BJ (cell line): ENCODE results near the gene MVB12B. TPM values are rescaled to one million over a fixed set of nuclear protein-coding genes. Genes with fewer than 3 reads are reported as not detected.
A peak's percentile ranks its signal among the peaks of the same experiment; 100 is the strongest.

Experiments used
- CTCF ChIA-PET: fragments of 350-600 bp; formaldehyde crosslinking; extraction: SDS; loops from one replicate; lab custom pipeline; 2021; ENCODE audit warnings: antibody characterized with exemption, inconsistent platforms; lab: Yijun Ruan, JAX
- POLR2A ChIA-PET: fragments of 300-600 bp; sonication (Branson Sonifier 250); formaldehyde crosslinking; extraction: SDS; loops from one replicate; lab custom pipeline; 2021; ENCODE audit warnings: antibody characterized with exemption; lab: Charles Lee
- DNase-seq: peaks from one replicate; pipeline ENCODE4 v3.0.0-alpha.2; 2011; ENCODE audit warnings: low read depth
- H3K27me3 ChIP-seq: 2 replicates; pipeline ENCODE4 v1.6.0; 2011; ENCODE audit warnings: low read length; ENCODE audit not compliant: control insufficient read depth, insufficient read depth
- H3K36me3 ChIP-seq: 2 replicates; pipeline ENCODE4 v1.5.1; 2011; ENCODE audit warnings: low read length; ENCODE audit not compliant: control insufficient read depth, insufficient read depth
- H3K4me3 ChIP-seq: 2 replicates; pipeline ENCODE4 v1.5.1; 2011; ENCODE audit warnings: low read depth, mild to moderate bottlenecking, control low read depth, low read length
- polyA plus RNA-seq: library from polyadenylated mRNA; depleted of rRNA; stranded (reverse); fragments of >200 nt; gene quantifications from 2 replicates; pipeline ENCODE4 v1.2.3, GENCODE V29; 2011
- TF ChIP-seq, protein P1 (sequence below): IDR thresholded peaks from 2 replicates; pipeline ENCODE4 v1.5.1; 2011; ENCODE audit warnings: low read depth, mild to moderate bottlenecking, control low read depth, inconsistent platforms, low read length, moderate library complexity; ENCODE audit not compliant: insufficient read depth

MVB12B gene
- polyA plus RNA-seq, 1 experiment: 2.7 TPM

DNA sequence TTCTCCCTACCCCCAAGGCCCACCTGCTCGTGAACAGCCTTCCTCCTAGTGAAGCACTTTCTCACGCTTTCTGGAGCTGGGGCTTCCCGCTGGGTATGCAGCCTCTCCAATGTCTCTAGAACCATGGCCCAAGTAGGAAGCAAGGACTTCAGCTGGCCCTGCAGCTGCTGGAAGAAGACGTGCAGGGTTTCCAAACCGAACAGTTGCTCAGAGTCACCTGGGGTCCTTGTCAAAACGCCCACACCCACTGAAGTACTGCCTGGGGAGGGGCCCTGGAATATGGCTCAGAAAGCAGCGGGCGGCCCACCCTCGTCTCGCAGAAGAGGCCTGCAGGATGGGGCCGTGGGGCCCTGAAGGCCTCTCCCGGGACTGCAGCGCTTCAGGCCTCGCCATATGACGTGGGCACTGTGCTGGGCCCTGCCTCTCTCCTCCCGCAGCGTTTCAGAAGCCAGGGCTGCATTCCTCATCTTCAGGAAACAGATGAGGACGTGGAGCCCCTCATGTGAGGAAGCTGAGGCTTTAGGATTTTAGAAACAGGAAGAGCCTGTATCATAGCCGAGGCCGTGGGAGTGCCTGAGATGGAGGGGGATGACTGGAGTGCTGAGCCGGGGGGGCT lies 171.1 kb downstream of the MVB12B start:
- no peak for DNase-seq
- H3K4me3 ChIP-seq: no peak overlapping the region
- CTCF ChIA-PET: interaction anchor here (0.7 to 10.4 kb wide), 13 partner anchors 15 to 284 kb away, joined by 3 to 209 read pairs (median 5); no protein-coding TSS in a partner anchor
- POLR2A ChIA-PET: no interaction called here
- TF ChIP-seq, protein P1, sequence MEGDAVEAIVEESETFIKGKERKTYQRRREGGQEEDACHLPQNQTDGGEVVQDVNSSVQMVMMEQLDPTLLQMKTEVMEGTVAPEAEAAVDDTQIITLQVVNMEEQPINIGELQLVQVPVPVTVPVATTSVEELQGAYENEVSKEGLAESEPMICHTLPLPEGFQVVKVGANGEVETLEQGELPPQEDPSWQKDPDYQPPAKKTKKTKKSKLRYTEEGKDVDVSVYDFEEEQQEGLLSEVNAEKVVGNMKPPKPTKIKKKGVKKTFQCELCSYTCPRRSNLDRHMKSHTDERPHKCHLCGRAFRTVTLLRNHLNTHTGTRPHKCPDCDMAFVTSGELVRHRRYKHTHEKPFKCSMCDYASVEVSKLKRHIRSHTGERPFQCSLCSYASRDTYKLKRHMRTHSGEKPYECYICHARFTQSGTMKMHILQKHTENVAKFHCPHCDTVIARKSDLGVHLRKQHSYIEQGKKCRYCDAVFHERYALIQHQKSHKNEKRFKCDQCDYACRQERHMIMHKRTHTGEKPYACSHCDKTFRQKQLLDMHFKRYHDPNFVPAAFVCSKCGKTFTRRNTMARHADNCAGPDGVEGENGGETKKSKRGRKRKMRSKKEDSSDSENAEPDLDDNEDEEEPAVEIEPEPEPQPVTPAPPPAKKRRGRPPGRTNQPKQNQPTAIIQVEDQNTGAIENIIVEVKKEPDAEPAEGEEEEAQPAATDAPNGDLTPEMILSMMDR: no peak
- H3K36me3 ChIP-seq: peaks cover 2% of the 10 kb centered on the region; the same call in 1 of the 2 replicates
- peaks cover 2% of the 10 kb centered on the region; the same call in 1 of the 2 replicates for H3K27me3 ChIP-seq

DNA sequence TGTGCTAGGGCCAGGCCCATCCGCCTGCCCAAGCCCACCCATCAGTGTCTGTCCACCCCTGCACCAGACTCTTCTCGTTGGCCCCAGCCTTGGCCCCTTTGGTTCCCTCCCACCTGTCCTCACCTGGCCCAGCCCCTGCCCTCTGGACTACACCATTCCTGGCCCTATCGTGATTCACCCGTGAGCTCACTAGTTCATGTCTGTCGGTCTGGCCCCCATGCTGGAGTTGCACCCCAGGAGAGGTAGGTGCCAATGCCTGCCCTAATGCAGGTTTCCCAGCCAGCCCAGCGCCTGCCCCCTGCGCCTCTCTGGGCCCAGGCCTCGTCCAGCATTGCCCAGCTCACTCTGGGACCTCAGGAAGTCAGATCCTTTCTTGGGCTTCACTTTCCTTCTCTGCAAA lies 171.7 kb downstream of the MVB12B start:
- H3K36me3 ChIP-seq: peaks cover 2% of the 10 kb centered on the region; the same call in 1 of the 2 replicates
- peaks cover 2% of the 10 kb centered on the region; the same call in 1 of the 2 replicates for H3K27me3 ChIP-seq
- POLR2A ChIA-PET: no interaction called here
- CTCF ChIA-PET: interaction anchor here (0.8 to 10.4 kb wide), 27 partner anchors 8 to 294 kb away, joined by 3 to 209 read pairs (median 5); no protein-coding TSS in a partner anchor
- DNase-seq: no peak
- no peak overlapping the region for H3K4me3 ChIP-seq
- TF ChIP-seq, protein P1: no peak

DNA sequence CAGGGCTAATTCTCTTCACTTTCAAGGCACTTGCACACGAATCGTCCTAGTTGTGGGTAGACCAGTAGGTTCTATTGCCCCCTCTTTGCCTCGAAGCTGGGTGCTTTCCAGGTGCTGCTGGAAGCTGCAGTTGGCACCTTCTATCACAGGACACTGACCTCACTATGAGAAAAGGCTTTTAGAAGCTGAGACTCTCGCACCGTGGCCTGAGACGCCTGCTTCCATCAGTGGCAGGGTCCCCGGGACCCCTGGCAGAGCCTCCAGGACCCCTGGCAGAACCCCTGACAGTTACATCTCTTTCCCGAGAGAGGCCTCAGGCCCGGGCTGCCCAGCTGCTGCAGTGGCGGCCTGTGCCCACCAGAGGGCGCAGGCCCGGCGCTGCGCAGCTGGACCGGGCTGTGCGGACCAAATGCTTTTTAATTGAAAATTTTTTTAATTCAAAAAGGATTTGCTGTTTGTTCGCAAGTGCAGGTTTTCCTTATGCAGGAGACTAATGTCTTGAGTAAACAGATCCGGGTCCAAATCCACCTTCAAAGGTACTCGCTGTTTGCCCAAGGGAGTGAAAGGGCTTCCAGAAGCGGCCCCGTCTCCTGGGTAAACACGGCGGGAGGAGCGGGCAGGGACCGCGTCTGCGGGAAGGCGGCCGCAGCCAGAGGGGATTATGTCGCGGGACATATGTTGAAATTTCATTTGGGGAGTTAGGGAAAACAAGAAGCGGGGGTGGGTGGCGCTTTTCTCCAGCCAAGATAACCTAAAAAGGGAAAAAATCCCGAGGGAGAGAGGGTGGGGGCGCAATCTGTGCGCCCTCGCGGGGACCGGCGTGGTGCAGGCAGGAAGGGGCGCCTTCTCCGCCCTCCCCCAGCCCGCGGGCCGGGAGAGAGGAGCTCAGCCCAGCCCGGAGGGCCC lies 172.6 kb downstream of the MVB12B start:
- no peak for DNase-seq
- H3K27me3 ChIP-seq: peaks cover 2% of the 10 kb centered on the region; the same call in 1 of the 2 replicates

DNA sequence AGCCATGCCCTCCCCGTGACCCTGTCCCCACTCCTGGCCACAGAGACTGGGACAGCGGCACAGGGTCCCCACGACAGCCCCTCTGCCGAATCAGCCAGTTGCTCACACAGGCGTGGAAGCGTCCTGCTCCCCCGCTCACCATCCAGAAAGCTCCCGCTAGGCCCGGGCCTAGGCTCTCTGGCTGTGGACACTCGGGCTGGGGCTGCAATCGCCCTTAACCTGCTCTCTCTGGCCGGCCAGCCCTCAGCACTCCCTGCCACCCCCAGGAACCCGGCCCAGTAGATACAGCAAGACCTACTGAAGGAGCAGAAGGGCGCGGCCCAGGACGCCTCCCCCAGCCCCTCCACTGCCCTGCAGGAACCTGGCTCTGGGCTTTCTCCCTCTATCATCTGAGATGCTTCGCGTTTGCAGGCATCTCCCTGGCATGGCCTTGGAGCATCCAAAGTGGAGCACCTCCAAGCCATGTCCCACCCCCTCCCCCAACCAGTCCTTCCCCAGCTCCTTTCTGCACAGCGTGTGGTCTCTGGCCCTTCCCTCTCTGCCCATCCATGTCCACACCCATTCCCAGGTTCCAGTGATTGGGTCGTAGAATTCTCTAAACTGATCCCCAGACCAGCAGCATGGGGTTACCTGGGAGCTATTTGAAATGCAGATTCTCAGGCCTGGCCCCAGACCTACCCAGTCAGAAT lies 173.4 kb downstream of the MVB12B start:
- peak overlapping the region; percentile 43 for H3K4me3 ChIP-seq
- TF ChIP-seq, protein P1: no peak
- POLR2A ChIA-PET: no interaction called here

More for the DNA sequence above, 172.6 kb downstream of the MVB12B start:
- TF ChIP-seq, protein P1: peak; percentile 99
- POLR2A ChIA-PET: no interaction called here
- H3K4me3 ChIP-seq: peak overlapping the region; percentile 43
- CTCF ChIA-PET: interaction anchor here (0.6 to 10.4 kb wide), 37 partner anchors 9 to 965 kb away, joined by 3 to 209 read pairs (median 4); partner anchors contain the start of gene ZBTB43
- H3K36me3 ChIP-seq: peaks cover 2% of the 10 kb centered on the region; the same call in 1 of the 2 replicates

More for the DNA sequence above, 173.4 kb downstream of the MVB12B start:
- no peak for DNase-seq
- Histone ChIP-seq H3K27me3 (peaks cover 2% of the 10 kb centered on the region; the same call in 1 of the 2 replicates), H3K36me3 (peaks cover 2% of the 10 kb centered on the region; the same call in 1 of the 2 replicates)
- CTCF ChIA-PET: interaction anchor here (0.5 to 10.4 kb wide), 24 partner anchors 7 to 332 kb away, joined by 3 to 209 read pairs (median 6); partner anchors contain the start of gene ZBTB43
